H9 (cell line): ENCODE measurements around the gene DHCR24. TPM values are rescaled to one million over a fixed set of nuclear protein-coding genes. Genes with fewer than 3 reads are reported as not detected.

Experiments
- DNase-seq: peaks from one replicate; pipeline ENCODE4 v3.0.0-alpha.2; 2017
- H2AFZ ChIP-seq: one replicate; pipeline ENCODE4 v1.6.1; 2013; ENCODE audit warnings: mild to moderate bottlenecking, low read length, control low read depth, moderate library complexity
- H2AK5ac ChIP-seq: 2 replicates; pipeline ENCODE4 v1.6.1; 2013; ENCODE audit warnings: low read length, control low read depth, mixed read lengths; ENCODE audit not compliant: insufficient read length
- H2BK120ac ChIP-seq: one replicate; pipeline ENCODE4 v1.6.1; 2013; ENCODE audit warnings: low read depth, mild to moderate bottlenecking, low read length, control low read depth, inconsistent platforms; ENCODE audit not compliant: poor library complexity, severe bottlenecking
- H2BK12ac ChIP-seq: 2 replicates; pipeline ENCODE4 v1.6.1; 2013; ENCODE audit warnings: low read length, control low read depth, mixed read lengths, low read depth; ENCODE audit not compliant: insufficient read length
- H2BK15ac ChIP-seq: 2 replicates; pipeline ENCODE4 v1.6.1; 2013; ENCODE audit warnings: low read depth, low read length, control low read depth
- H2BK20ac ChIP-seq: one replicate; pipeline ENCODE4 v1.6.1; 2013; ENCODE audit warnings: low read depth, mild to moderate bottlenecking, low read length, control low read depth, inconsistent platforms; ENCODE audit not compliant: poor library complexity, severe bottlenecking
- H2BK5ac ChIP-seq: 2 replicates; pipeline ENCODE4 v1.6.1; 2013; ENCODE audit warnings: low read length, control low read depth, mixed read lengths; ENCODE audit not compliant: insufficient read length
- H3K14ac ChIP-seq: 2 replicates; pipeline ENCODE4 v1.6.1; 2013; ENCODE audit warnings: low read length, control low read depth; ENCODE audit not compliant: insufficient read depth
- H3K18ac ChIP-seq: 2 replicates; pipeline ENCODE4 v1.6.1; 2013; ENCODE audit warnings: low read depth, mild to moderate bottlenecking, mixed read lengths, low read length, control low read depth; ENCODE audit not compliant: insufficient read length
- H3K23ac ChIP-seq: 2 replicates; pipeline ENCODE4 v1.6.1; 2013; ENCODE audit warnings: low read length, control low read depth, mixed read lengths, low read depth; ENCODE audit not compliant: insufficient read length
- H3K23me2 ChIP-seq: 2 replicates; pipeline ENCODE4 v1.6.1; 2013; ENCODE audit warnings: low read depth, mild to moderate bottlenecking, mixed read lengths, low read length, control low read depth; ENCODE audit not compliant: insufficient read length, poor library complexity, severe bottlenecking
- H3K27ac ChIP-seq: 2 replicates; pipeline ENCODE4 v1.5.1; 2013; ENCODE audit warnings: low read length, control low read depth, mixed read lengths, low read depth; ENCODE audit not compliant: insufficient read length
- H3K27me3 ChIP-seq: 2 replicates; pipeline ENCODE4 v1.6.1; 2013; ENCODE audit warnings: low read length, control low read depth, inconsistent platforms; ENCODE audit not compliant: insufficient read depth
- H3K4ac ChIP-seq: 2 replicates; pipeline ENCODE4 v1.6.1; 2013; ENCODE audit warnings: low read depth, mild to moderate bottlenecking, control low read depth, inconsistent platforms, low read length, moderate library complexity
- H3K4me1 ChIP-seq: 2 replicates; pipeline ENCODE4 v1.6.1; 2013; ENCODE audit warnings: low read length, control low read depth, inconsistent platforms; ENCODE audit not compliant: insufficient read depth
- H3K4me2 ChIP-seq: 2 replicates; pipeline ENCODE4 v1.6.1; 2013; ENCODE audit warnings: low read length, control low read depth, mixed read lengths; ENCODE audit not compliant: insufficient read length, insufficient read depth
- H3K56ac ChIP-seq: 2 replicates; pipeline ENCODE4 v1.6.1; 2013; ENCODE audit warnings: low read depth, mild to moderate bottlenecking, mixed read lengths, low read length, control low read depth; ENCODE audit not compliant: insufficient read length
- H3K79me1 ChIP-seq: 2 replicates; pipeline ENCODE4 v1.6.1; 2013; ENCODE audit warnings: low read depth, mild to moderate bottlenecking, moderate library complexity, low read length, control low read depth, inconsistent platforms; ENCODE audit not compliant: insufficient read depth, poor library complexity, severe bottlenecking
- H3K79me2 ChIP-seq: 2 replicates; pipeline ENCODE4 v1.6.1; 2013; ENCODE audit warnings: low read length, control low read depth, inconsistent platforms; ENCODE audit not compliant: insufficient read depth
- H3K9ac ChIP-seq: 2 replicates; pipeline ENCODE4 v1.6.1; 2013; ENCODE audit warnings: low read length, control low read depth, mixed read lengths; ENCODE audit not compliant: insufficient read length; ENCODE audit errors: extremely low read depth
- H3K9me3 ChIP-seq: one replicate; pipeline ENCODE4 v1.6.1; 2013; ENCODE audit warnings: low read depth, low read length, inconsistent platforms; ENCODE audit not compliant: control insufficient read depth
- H3T11ph ChIP-seq: one replicate; pipeline ENCODE4 v1.6.1; 2013; ENCODE audit warnings: mild to moderate bottlenecking, low read length, control low read depth, inconsistent platforms
- H4K20me1 ChIP-seq: one replicate; pipeline ENCODE4 v1.6.1; 2013; ENCODE audit not compliant: control insufficient read depth, insufficient read length, insufficient read depth
- H4K5ac ChIP-seq: 2 replicates; pipeline ENCODE4 v1.6.1; 2013; ENCODE audit warnings: low read depth, mild to moderate bottlenecking, mixed read lengths, low read length, control low read depth; ENCODE audit not compliant: insufficient read length
- H4K8ac ChIP-seq: replicated peaks from 2 replicates; pipeline ENCODE4 v1.6.1; 2013; ENCODE audit warnings: low read length, control low read depth, mixed read lengths, low read depth; ENCODE audit not compliant: insufficient read length
- H4K91ac ChIP-seq: 2 replicates; pipeline ENCODE4 v1.6.1; 2013; ENCODE audit warnings: low read depth, mild to moderate bottlenecking, moderate library complexity, mixed read lengths, low read length, control low read depth; ENCODE audit not compliant: insufficient read length
- H3K27ac Mint-ChIP-seq, 3 experiments: 2 replicates in 2 of 3; 3 replicates in 1 of 3; pipeline ENCODE4 v1.8.0; 2020 to 2021; ENCODE audit warnings: mixed read lengths in 3 of 3, mild to moderate bottlenecking in 1 of 3, moderate library complexity in 1 of 3
- H3K27me3 Mint-ChIP-seq: 2 replicates; pipeline ENCODE4 v1.8.0; 2021; ENCODE audit warnings: low read depth, mild to moderate bottlenecking, moderate library complexity, mixed read lengths
- H3K36me3 Mint-ChIP-seq, 3 experiments: 2 replicates in 2 of 3; 3 replicates in 1 of 3; pipeline ENCODE4 v1.8.0; 2020 to 2021; ENCODE audit warnings: low read depth in 3 of 3, mixed read lengths in 3 of 3; ENCODE audit not compliant: insufficient read depth in 1 of 3
- H3K4me1 Mint-ChIP-seq, 2 experiments: 2 replicates each; pipeline ENCODE4 v1.8.0; 2020; ENCODE audit warnings: mixed read lengths in 2 of 2
- H3K4me3 Mint-ChIP-seq, 2 experiments: 2 replicates in 1 of 2; 3 replicates in 1 of 2; pipeline ENCODE4 v1.8.0; 2020 to 2021; ENCODE audit warnings: mild to moderate bottlenecking in 2 of 2, mixed read lengths in 2 of 2, moderate library complexity in 1 of 2
- H3K9me3 Mint-ChIP-seq, 2 experiments: 2 replicates in 1 of 2; 3 replicates in 1 of 2; pipeline ENCODE4 v1.8.0; 2020; ENCODE audit warnings: mild to moderate bottlenecking in 2 of 2, mixed read lengths in 2 of 2, moderate library complexity in 1 of 2
- CTCF ChIP-seq: fragments of 200-600 bp; sonication (generic); conservative IDR thresholded peaks from 3 replicates; pipeline ENCODE4 v1.8.0; 2021; ENCODE audit warnings: antibody characterized with exemption, mild to moderate bottlenecking
- WGBS: extraction: QIAGEN DNeasy Blood & Tissue Kit; methylation state at CpG from one replicate; pipeline ENCODE4 v1.1.7; 2013; ENCODE audit warnings: missing lambda C conversion rate, low lambda C conversion rate, mixed read lengths; ENCODE audit not compliant: insufficient read length; ENCODE audit errors: extremely low coverage; 5-methylcytosine and 5-hydroxymethylcytosine counted together
- total RNA-seq: library from RNA; stranded (reverse); gene quantifications from 2 replicates; pipeline ENCODE4 v1.2.1, GENCODE V29; 2021

Gene DHCR24
- total RNA-seq, 1 experiment from 2014 or later, result 318 TPM

- Histone ChIP-seq H2AFZ (no peak within 1 kb of the TSS), H3K9ac (no peak within 1 kb of the TSS), H3K23me2 (no peaks in the 10 kb centered on the region), H2BK20ac (no peak within 1 kb of the TSS), H3K79me1 (no peaks in the 10 kb centered on the region), H3K79me2 (no peaks in the 10 kb centered on the region), H2BK15ac (no peak within 1 kb of the TSS), H3K14ac (peak within 1 kb of the TSS; percentile 21; the same call in 1 of the 2 replicates), H2BK12ac (no peak within 1 kb of the TSS), H3K18ac (peak within 1 kb of the TSS; percentile 27), H3T11ph (no peak within 1 kb of the TSS), H3K4ac (no peak within 1 kb of the TSS), H3K56ac (no peak within 1 kb of the TSS), H2BK120ac (no peak within 1 kb of the TSS), H3K27me3 (no peaks in the 10 kb centered on the region; the same call in 1 of the 2 replicates), H3K9me3 (no peaks in the 10 kb centered on the region), H3K23ac (no peak within 1 kb of the TSS), H4K8ac (no peak within 1 kb of the TSS), H3K4me1 (no peaks in the 10 kb centered on the region), H3K27ac (no peak within 1 kb of the TSS), H2BK5ac (no peak within 1 kb of the TSS), H2AK5ac (no peak within 1 kb of the TSS), H4K20me1 (no peaks in the 10 kb centered on the region), H3K4me2 (peak within 1 kb of the TSS; percentile 11), H4K91ac (no peak within 1 kb of the TSS), H4K5ac (no peak within 1 kb of the TSS)
- no peaks in the 10 kb centered on the region for H3K36me3 Mint-ChIP-seq
- peaks cover 4 to 11% of the 10 kb centered on the region in 2 experiments; a peak in 3 of 4 replicates for H3K4me1 Mint-ChIP-seq
- peak; percentile 83 for DNase-seq
- WGBS, result no CpG with 5 or more reads among the region's 58 CpGs
- peaks cover 31% of the 10 kb centered on the region for H3K27me3 Mint-ChIP-seq
- H3K9me3 Mint-ChIP-seq, result no peaks in the 10 kb centered on the region
- TF ChIP-seq CTCF, result peak; percentile 51
- no peak within 1 kb of the TSS; a peak in 2 of 5 replicates for H3K4me3 Mint-ChIP-seq
- no peak within 1 kb of the TSS for H3K27ac Mint-ChIP-seq
Observed at GRCh38 chr1:54800899-54801759, 85.9 kb downstream of the DHCR24 start, which contains the start of gene TTC22. Gene TTC22 (minus strand): TSS chr1:54801323. CDS start chr1:54801163, 160 bp downstream.
